LNCAP (cell line): ENCODE measurements around the gene GRIK4.

Experiments used
- TF ChIP-seq, protein P1 (sequence below): fragments of 450-650 bp; IDR thresholded peaks from 2 replicates; pipeline ENCODE4 v1.5.1; 2017; ENCODE audit warnings: mild to moderate bottlenecking

Gene GRIK4

DNA sequence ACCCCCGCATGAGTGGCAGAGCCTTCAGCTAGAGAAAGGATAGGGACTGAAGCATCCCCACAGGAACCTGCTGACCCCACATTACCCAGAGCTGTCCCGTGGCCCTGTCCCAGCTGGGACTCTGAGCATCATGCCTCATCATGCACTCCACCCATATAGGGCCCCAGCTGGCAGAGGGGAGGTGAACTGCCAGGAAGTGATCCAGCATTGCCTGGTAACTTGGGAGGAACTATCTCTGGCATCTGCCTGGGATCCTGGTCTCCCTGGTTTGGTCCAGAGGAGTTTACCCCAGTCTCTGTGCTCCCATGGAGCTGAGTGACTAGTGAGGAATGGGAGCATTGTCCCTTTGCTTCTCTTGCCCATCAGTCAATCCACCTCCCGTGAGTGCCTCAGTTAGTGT lies 228.8 kb downstream of the GRIK4 start:
- TF ChIP-seq, protein P1, sequence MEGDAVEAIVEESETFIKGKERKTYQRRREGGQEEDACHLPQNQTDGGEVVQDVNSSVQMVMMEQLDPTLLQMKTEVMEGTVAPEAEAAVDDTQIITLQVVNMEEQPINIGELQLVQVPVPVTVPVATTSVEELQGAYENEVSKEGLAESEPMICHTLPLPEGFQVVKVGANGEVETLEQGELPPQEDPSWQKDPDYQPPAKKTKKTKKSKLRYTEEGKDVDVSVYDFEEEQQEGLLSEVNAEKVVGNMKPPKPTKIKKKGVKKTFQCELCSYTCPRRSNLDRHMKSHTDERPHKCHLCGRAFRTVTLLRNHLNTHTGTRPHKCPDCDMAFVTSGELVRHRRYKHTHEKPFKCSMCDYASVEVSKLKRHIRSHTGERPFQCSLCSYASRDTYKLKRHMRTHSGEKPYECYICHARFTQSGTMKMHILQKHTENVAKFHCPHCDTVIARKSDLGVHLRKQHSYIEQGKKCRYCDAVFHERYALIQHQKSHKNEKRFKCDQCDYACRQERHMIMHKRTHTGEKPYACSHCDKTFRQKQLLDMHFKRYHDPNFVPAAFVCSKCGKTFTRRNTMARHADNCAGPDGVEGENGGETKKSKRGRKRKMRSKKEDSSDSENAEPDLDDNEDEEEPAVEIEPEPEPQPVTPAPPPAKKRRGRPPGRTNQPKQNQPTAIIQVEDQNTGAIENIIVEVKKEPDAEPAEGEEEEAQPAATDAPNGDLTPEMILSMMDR: no peak

DNA sequence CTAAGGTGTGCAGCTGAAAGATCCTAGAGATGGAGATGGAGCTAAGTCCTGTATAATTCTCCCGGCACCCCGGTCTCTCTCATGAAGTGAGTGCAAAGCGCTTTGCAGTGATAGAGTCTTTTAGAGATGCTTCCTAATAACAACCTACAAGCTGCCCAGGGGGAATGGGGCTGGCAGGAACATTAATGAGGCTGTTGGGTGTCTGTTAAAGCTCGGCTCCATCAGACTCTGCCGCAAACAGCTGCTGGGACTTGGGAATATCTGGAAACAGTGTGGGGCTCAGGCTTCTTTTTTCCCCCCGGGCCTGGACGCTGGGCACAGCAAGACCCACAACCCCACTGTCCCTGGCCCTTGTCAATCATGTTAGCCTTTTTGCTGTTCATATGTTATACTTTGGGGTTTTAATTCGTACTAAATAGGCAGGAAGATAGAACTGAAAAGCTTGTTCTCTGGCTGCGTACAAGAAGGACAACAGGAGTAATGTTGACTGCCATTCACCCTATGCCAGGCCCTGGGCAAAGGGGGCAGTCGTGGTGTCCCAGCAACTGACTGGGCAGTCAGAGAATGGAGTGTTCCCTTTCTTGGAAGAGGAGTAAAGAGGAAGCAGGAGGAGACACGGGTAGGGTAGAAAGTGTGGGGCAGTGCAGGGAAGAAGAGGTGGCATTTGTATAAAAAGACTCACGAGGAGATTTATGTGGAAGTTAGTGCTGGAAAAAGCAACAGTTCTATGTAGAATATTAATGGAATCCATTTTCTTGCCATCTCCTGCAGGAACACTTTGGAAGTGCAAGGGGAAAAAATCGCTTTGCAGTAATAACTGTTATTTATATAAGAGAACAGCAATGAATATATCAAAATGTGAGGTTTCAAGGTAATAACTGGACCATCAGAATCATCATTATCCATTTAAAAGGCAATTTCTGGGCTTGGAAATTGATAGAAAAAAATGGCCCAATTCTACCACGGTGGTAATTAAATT lies 232.8 kb downstream of the GRIK4 start:
- TF ChIP-seq, protein P1: no peak

GRCh38 chr11:120746376-120746775 lies 234.8 kb downstream of the GRIK4 start:
- TF ChIP-seq, protein P1: no peak

- TF ChIP-seq, protein P1: no peak
These were observed 235.5 kb downstream of the GRIK4 start for GRCh38 chr11:120746836-120747609.

GRCh38 chr11:120747850-120748814 lies 236.6 kb downstream of the GRIK4 start:
- TF ChIP-seq, protein P1: no peak

GRCh38 chr11:120749395-120749794 lies 237.8 kb downstream of the GRIK4 start:
- TF ChIP-seq, protein P1: no peak
